Mucosa of stomach (tissue), 1 donor: ENCODE results near the gene CCDC187.

Source experiments
- H3K27me3 ChIP-seq: one replicate; pipeline ENCODE4 v1.7.0; 2013; ENCODE audit warnings: mild to moderate bottlenecking, low read length; ENCODE audit not compliant: control insufficient read depth, insufficient read depth
- H3K36me3 ChIP-seq: one replicate; pipeline ENCODE4 v1.7.0; 2013; ENCODE audit warnings: low read length; ENCODE audit not compliant: control insufficient read depth, insufficient read depth
- H3K4me1 ChIP-seq: one replicate; pipeline ENCODE4 v1.7.0; 2013; ENCODE audit warnings: mild to moderate bottlenecking, low read length; ENCODE audit not compliant: control insufficient read depth, insufficient read depth
- H3K4me3 ChIP-seq: one replicate; pipeline ENCODE4 v1.7.0; 2013; ENCODE audit warnings: low read length
- H3K9ac ChIP-seq: one replicate; pipeline ENCODE4 v1.7.0; 2013; ENCODE audit warnings: mild to moderate bottlenecking, low read length, moderate library complexity
- H3K9me3 ChIP-seq: one replicate; pipeline ENCODE4 v1.7.0; 2013; ENCODE audit warnings: mild to moderate bottlenecking, low read length, moderate library complexity; ENCODE audit not compliant: control insufficient read depth
- donor health status: Pancreatic carcinoma.

CCDC187 gene

GRCh38 chr9:136306211-136307208 lies 2.6 kb upstream of the CCDC187 start:
- Histone ChIP-seq H3K9me3 (no peaks in the 10 kb centered on the region), H3K27me3 (no peaks in the 10 kb centered on the region), H3K4me1 (peaks cover 12% of the 10 kb centered on the region), H3K4me3 (no peak overlapping the region), H3K9ac (no peak overlapping the region), H3K36me3 (no peaks in the 10 kb centered on the region)

- no peak overlapping the region for H3K9ac ChIP-seq
- no peaks in the 10 kb centered on the region for H3K36me3 ChIP-seq
- H3K4me3 ChIP-seq = no peak overlapping the region
- H3K27me3 ChIP-seq = no peaks in the 10 kb centered on the region
- H3K9me3 ChIP-seq = no peaks in the 10 kb centered on the region
- H3K4me1 ChIP-seq = peaks cover 6% of the 10 kb centered on the region
Measured at GRCh38 chr9:136305804-136306203, 1.9 kb upstream of the CCDC187 start.

- Histone ChIP-seq H3K4me3 (no peak overlapping the region), H3K9ac (no peak overlapping the region), H3K27me3 (no peaks in the 10 kb centered on the region), H3K9me3 (no peaks in the 10 kb centered on the region), H3K36me3 (no peaks in the 10 kb centered on the region), H3K4me1 (no peaks in the 10 kb centered on the region)
Measured at GRCh38 chr9:136304981-136305380, 1.1 kb upstream of the CCDC187 start.

GRCh38 chr9:136304456-136304855 lies 562 bp upstream of the CCDC187 start:
- no peaks in the 10 kb centered on the region for H3K4me1 ChIP-seq
- H3K9me3 ChIP-seq = no peaks in the 10 kb centered on the region
- H3K9ac ChIP-seq = no peak overlapping the region
- H3K36me3 ChIP-seq = no peaks in the 10 kb centered on the region
- no peak overlapping the region for H3K4me3 ChIP-seq
- no peaks in the 10 kb centered on the region for H3K27me3 ChIP-seq

- no peak overlapping the region for H3K4me3 ChIP-seq
- no peaks in the 10 kb centered on the region for H3K9me3 ChIP-seq
- no peaks in the 10 kb centered on the region for H3K36me3 ChIP-seq
- no peaks in the 10 kb centered on the region for H3K27me3 ChIP-seq
- H3K9ac ChIP-seq = no peak overlapping the region
- H3K4me1 ChIP-seq = no peaks in the 10 kb centered on the region
Measured at GRCh38 chr9:136303066-136303824, 649 bp downstream of the CCDC187 start.

DNA sequence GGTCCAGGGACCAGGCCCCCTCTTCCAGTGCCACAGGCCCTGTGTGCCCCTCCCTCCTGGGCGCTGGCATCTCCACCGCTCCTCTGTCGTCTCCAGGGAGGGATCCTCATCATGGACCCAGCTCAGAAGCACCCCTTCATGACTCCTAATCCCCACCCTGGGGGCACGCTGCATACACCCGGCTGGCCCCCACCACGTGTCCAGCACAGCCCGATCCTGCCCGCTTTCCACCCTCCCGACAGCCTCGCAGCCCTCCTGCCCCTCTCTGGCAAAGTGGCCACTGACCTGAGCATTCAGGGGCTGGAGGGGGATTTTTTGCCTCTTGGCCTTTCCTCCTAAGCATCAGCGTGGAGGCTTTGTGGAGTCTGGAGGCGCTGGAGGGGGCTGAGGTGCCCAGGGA lies 1.4 kb downstream of the CCDC187 start:
- Histone ChIP-seq H3K9ac (no peak overlapping the region), H3K36me3 (no peaks in the 10 kb centered on the region), H3K27me3 (no peaks in the 10 kb centered on the region), H3K4me3 (no peak overlapping the region), H3K9me3 (no peaks in the 10 kb centered on the region), H3K4me1 (peaks cover 4% of the 10 kb centered on the region)

GRCh38 chr9:136300866-136301265 lies 3.0 kb downstream of the CCDC187 start:
- Histone ChIP-seq H3K36me3 (no peaks in the 10 kb centered on the region), H3K4me1 (peaks cover 18% of the 10 kb centered on the region), H3K27me3 (no peaks in the 10 kb centered on the region), H3K9me3 (no peaks in the 10 kb centered on the region), H3K4me3 (no peak overlapping the region), H3K9ac (no peak overlapping the region)

GRCh38 chr9:136300016-136300545 lies 3.8 kb downstream of the CCDC187 start:
- H3K9me3 ChIP-seq = no peaks in the 10 kb centered on the region
- no peaks in the 10 kb centered on the region for H3K36me3 ChIP-seq
- H3K9ac ChIP-seq = no peak overlapping the region
- H3K4me3 ChIP-seq = no peak overlapping the region
- peaks cover 19% of the 10 kb centered on the region for H3K4me1 ChIP-seq
- H3K27me3 ChIP-seq = no peaks in the 10 kb centered on the region

GRCh38 chr9:136299541-136299940 lies 4.4 kb downstream of the CCDC187 start:
- no peaks in the 10 kb centered on the region for H3K27me3 ChIP-seq

DNA sequence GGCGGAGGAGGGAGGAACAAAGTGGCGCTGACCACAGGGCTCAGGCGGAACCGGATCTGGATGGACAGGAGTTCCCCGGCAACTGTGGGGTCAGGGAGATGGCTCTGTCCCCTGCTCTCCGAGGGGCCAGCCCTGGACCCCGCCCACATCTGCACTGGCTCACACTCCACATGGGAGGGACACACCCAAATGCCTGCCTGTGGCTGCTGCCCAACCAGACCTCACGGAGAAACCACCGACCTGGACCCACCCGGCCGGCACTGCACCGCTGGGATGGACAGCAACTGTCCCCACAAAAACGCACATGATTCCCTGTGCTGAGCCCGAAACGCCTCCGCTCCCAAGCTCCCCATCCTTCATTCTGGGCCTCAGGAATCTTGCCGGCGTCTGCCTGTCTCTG lies 4.8 kb downstream of the CCDC187 start:
- no peak overlapping the region for H3K4me3 ChIP-seq
- peaks cover 19% of the 10 kb centered on the region for H3K4me1 ChIP-seq
- no peaks in the 10 kb centered on the region for H3K9me3 ChIP-seq
- H3K36me3 ChIP-seq = no peaks in the 10 kb centered on the region
- H3K27me3 ChIP-seq = no peaks in the 10 kb centered on the region
- no peak overlapping the region for H3K9ac ChIP-seq

More at GRCh38 chr9:136299541-136299940, 4.4 kb downstream of the CCDC187 start:
- no peaks in the 10 kb centered on the region for H3K9me3 ChIP-seq
- no peak overlapping the region for H3K4me3 ChIP-seq
- H3K36me3 ChIP-seq = no peaks in the 10 kb centered on the region
- no peak overlapping the region for H3K9ac ChIP-seq
- peaks cover 19% of the 10 kb centered on the region for H3K4me1 ChIP-seq

GRCh38 chr9:136297766-136298735 lies 5.8 kb downstream of the CCDC187 start:
- Histone ChIP-seq H3K4me3 (no peak overlapping the region), H3K4me1 (peaks cover 19% of the 10 kb centered on the region), H3K9me3 (no peaks in the 10 kb centered on the region), H3K9ac (no peak overlapping the region), H3K36me3 (no peaks in the 10 kb centered on the region), H3K27me3 (no peaks in the 10 kb centered on the region)
